ENCODE data around the gene ESPL1.

The ESPL1 gene

GRCh38 chr12:53224061-53224896, 43.8 kb upstream of the ESPL1 start:
- TF ChIP-seq HDGF (IDR thresholded peaks at IDR 0.05; ENCODE audit: borderline replicate concordance) (no peak), ZNF384 (IDR thresholded peaks at IDR 0.05) (no peak), SUZ12 (IDR thresholded peaks at IDR 0.05) (no peak), FOXK2 (IDR thresholded peaks at IDR 0.05) (no peak), LEF1 (IDR thresholded peaks at IDR 0.05; ENCODE audit: borderline replicate concordance) (no peak), SP1 (IDR thresholded peaks at IDR 0.05) (no peak), TARDBP (IDR thresholded peaks at IDR 0.05) (no peak), CTBP1 (IDR thresholded peaks at IDR 0.05; ENCODE audit: borderline replicate concordance) (no peak), FOXM1 (IDR thresholded peaks at IDR 0.05; ENCODE audit: borderline replicate concordance) (no peak), FOXA1 (IDR thresholded peaks at IDR 0.05) (no peak), PKNOX1 (IDR thresholded peaks at IDR 0.05) (no peak), ELF4 (IDR thresholded peaks at IDR 0.05) (no peak), L3MBTL2 (conservative IDR thresholded peaks at IDR 0.05) (no peak), NFRKB (IDR thresholded peaks at IDR 0.05) (no peak), BHLHE40 (IDR thresholded peaks at IDR 0.05; ENCODE audit: borderline replicate concordance) (no peak), ARNT (IDR thresholded peaks at IDR 0.05) (no peak)
- ChIA-PET CTCF (interaction anchor here (0.6 kb wide), 1 partner anchor 44 kb away, joined by 5 read pairs; the partner anchor contains the start of gene ESPL1), POLR2A (interaction anchor here (1.1 kb wide), 1 partner anchor 44 kb away, joined by 4 read pairs; the partner anchor contains the start of gene ESPL1)
- DNase-seq (ENCODE audit: extremely low spot score): no peak

GRCh38 chr12:53224897-53225634, 43.0 kb upstream of the ESPL1 start:
- POLR2A ChIA-PET: no interaction called here
- no peak for DNase-seq (ENCODE audit: extremely low spot score)
- TF ChIP-seq HDGF (IDR thresholded peaks at IDR 0.05; ENCODE audit: borderline replicate concordance): no peak
- TF ChIP-seq FOXK2 (IDR thresholded peaks at IDR 0.05): no peak
- TF ChIP-seq ZNF384 (IDR thresholded peaks at IDR 0.05): no peak
- TF ChIP-seq BHLHE40 (IDR thresholded peaks at IDR 0.05; ENCODE audit: borderline replicate concordance): no peak
- no peak for TF ChIP-seq CTBP1 (IDR thresholded peaks at IDR 0.05; ENCODE audit: borderline replicate concordance)
- no peak for TF ChIP-seq FOXM1 (IDR thresholded peaks at IDR 0.05; ENCODE audit: borderline replicate concordance)
- TF ChIP-seq SP1 (IDR thresholded peaks at IDR 0.05): no peak
- no peak for TF ChIP-seq TARDBP (IDR thresholded peaks at IDR 0.05)
- TF ChIP-seq FOXA1 (IDR thresholded peaks at IDR 0.05): no peak
- CTCF ChIA-PET: no interaction called here

GRCh38 chr12:53225635-53226424, 42.3 kb upstream of the ESPL1 start:
- ChIA-PET POLR2A (no interaction called here), CTCF (no interaction called here)
- no peak for DNase-seq (ENCODE audit: extremely low spot score)
- no peak for TF ChIP-seq CTBP1 (IDR thresholded peaks at IDR 0.05; ENCODE audit: borderline replicate concordance)
- TF ChIP-seq FOXK2 (IDR thresholded peaks at IDR 0.05): no peak
- TF ChIP-seq PKNOX1 (IDR thresholded peaks at IDR 0.05): no peak
- no peak for TF ChIP-seq SP1 (IDR thresholded peaks at IDR 0.05)
- no peak for TF ChIP-seq L3MBTL2 (conservative IDR thresholded peaks at IDR 0.05)
- TF ChIP-seq ZNF384 (IDR thresholded peaks at IDR 0.05): no peak
- TF ChIP-seq HDGF (IDR thresholded peaks at IDR 0.05; ENCODE audit: borderline replicate concordance): no peak

GRCh38 chr12:53226815-53227214, 41.3 kb upstream of the ESPL1 start:
- TF ChIP-seq ARNT (IDR thresholded peaks at IDR 0.05) (no peak), ELF4 (IDR thresholded peaks at IDR 0.05) (no peak), SUZ12 (IDR thresholded peaks at IDR 0.05) (no peak), HDGF (IDR thresholded peaks at IDR 0.05; ENCODE audit: borderline replicate concordance) (no peak), CTBP1 (IDR thresholded peaks at IDR 0.05; ENCODE audit: borderline replicate concordance) (no peak), FOXM1 (IDR thresholded peaks at IDR 0.05; ENCODE audit: borderline replicate concordance) (no peak)
- ChIA-PET POLR2A (no interaction called here), CTCF (no interaction called here)
- no peak for DNase-seq (ENCODE audit: extremely low spot score)

- CTCF ChIA-PET: no interaction called here
- no peak for DNase-seq (ENCODE audit: extremely low spot score)
These were observed 40.8 kb upstream of the ESPL1 start for GRCh38 chr12:53227341-53227740.

GRCh38 chr12:53227836-53228235, 40.3 kb upstream of the ESPL1 start:
- CTCF ChIA-PET: no interaction called here
- POLR2A ChIA-PET: no interaction called here

More at GRCh38 chr12:53227341-53227740, 40.8 kb upstream of the ESPL1 start:
- TF ChIP-seq LEF1 (IDR thresholded peaks at IDR 0.05; ENCODE audit: borderline replicate concordance) (no peak), NFRKB (IDR thresholded peaks at IDR 0.05) (no peak), ZNF384 (IDR thresholded peaks at IDR 0.05) (no peak), FOXK2 (IDR thresholded peaks at IDR 0.05) (no peak), TARDBP (IDR thresholded peaks at IDR 0.05) (no peak), HDGF (IDR thresholded peaks at IDR 0.05; ENCODE audit: borderline replicate concordance) (no peak), ELF4 (IDR thresholded peaks at IDR 0.05) (no peak), FOXA1 (IDR thresholded peaks at IDR 0.05) (no peak)
- POLR2A ChIA-PET: no interaction called here

More at GRCh38 chr12:53227836-53228235, 40.3 kb upstream of the ESPL1 start:
- TF ChIP-seq PKNOX1 (IDR thresholded peaks at IDR 0.05) (no peak), NFRKB (IDR thresholded peaks at IDR 0.05) (no peak), LEF1 (IDR thresholded peaks at IDR 0.05; ENCODE audit: borderline replicate concordance) (no peak), L3MBTL2 (conservative IDR thresholded peaks at IDR 0.05) (no peak), SP1 (IDR thresholded peaks at IDR 0.05) (no peak), FOXK2 (IDR thresholded peaks at IDR 0.05) (no peak), ARNT (IDR thresholded peaks at IDR 0.05) (no peak), BHLHE40 (IDR thresholded peaks at IDR 0.05; ENCODE audit: borderline replicate concordance) (no peak)
- no peak for DNase-seq (ENCODE audit: extremely low spot score)
